CD4-positive, alpha-beta T cell treated with Interleukin-21 for 1 hour (primary cell): Measurements from ENCODE around the gene KHDC4.
"Not testable (repeated sequence)": the region's sequence is repeated elsewhere in the genome, so short reads cannot be mapped to it uniquely, and the experiment has no call there.

ENCODE experiments used
- DNase-seq: peaks from one replicate; pipeline ENCODE4 v3.0.0-alpha.2; 2020

Gene KHDC4

GRCh38 chr1:155940482-155940992 lies 6.3 kb upstream of the KHDC4 start:
- no peak for DNase-seq

- peak; percentile 70 for DNase-seq
These were observed 4.0 kb upstream of the KHDC4 start for GRCh38 chr1:155938220-155938627.

DNA sequence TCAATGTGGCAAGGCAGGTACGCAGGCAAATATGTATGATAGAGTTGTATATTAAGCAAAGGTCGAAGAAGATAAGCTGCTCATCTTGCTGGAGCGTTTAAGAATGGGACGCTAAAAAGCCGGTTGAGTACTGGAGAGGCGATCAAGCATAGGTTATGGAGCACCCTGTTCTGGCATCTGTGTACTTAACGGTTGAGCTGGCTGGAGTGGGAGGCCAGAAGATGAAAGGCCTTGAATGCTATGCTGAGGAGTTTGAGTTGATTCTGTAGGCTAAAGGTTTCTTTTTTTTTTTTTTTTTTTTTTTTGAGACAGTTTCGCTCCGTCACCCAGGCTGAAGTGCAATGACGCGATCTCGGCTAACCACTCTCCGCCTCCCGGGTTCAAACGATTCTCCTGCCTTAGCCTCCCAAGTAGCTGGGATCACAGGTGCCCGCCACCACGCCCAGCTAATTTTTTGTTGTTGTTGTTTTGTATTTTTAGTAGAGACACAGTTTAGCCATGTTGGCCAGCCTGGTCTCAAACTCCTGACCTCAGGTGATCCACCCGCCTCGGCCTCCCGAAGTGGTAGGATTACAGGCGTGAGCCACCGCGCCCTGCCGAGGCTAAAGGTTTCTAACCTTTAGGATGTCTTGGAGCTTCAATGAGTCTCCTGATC lies 850 bp upstream of the KHDC4 start:
- DNase-seq: no peak

DNA sequence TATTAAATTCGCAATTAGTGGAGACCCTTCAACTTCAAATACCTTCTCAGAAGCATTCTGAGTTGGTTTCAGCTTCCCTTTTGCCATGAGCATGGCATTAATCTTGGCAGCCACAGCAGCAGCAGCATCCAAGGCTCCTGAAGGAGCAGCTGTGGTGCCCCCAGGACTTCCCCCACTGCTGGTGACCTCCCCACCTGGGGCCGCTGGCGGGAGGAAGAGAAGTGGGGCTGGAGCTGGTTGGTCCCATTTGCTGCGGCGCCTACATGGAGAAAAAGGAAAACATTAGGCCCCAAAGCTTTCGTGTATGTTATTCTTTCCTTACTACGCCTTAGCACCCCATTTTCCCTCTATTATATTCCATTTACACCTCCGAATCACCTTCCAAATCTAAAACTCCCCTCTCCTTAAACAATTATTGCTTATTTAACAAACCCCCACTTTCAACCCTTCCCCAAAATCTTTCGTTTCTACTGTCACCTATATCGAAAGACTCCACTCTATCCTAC lies 569 bp downstream of the KHDC4 start:
- no peak for DNase-seq

DNA sequence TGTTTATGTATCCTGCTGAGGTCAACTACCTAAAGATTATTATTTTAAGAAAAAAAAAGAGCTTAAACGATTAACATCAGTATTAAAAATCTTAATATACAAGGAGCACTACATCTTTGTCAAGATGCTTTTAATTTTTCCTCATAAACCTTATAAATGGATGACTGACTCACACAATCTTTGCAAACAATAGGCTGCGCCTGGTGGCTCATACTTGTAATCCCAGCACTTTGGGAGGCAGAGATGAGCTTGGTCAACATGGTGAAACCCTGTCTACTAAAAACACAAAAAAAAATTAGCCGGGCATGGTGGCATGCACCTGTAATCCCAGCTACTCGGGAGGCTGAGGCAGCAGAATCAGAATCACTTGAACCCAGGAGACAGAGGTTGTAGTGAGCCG lies 1.7 kb downstream of the KHDC4 start:
- DNase-seq: no peak

DNA sequence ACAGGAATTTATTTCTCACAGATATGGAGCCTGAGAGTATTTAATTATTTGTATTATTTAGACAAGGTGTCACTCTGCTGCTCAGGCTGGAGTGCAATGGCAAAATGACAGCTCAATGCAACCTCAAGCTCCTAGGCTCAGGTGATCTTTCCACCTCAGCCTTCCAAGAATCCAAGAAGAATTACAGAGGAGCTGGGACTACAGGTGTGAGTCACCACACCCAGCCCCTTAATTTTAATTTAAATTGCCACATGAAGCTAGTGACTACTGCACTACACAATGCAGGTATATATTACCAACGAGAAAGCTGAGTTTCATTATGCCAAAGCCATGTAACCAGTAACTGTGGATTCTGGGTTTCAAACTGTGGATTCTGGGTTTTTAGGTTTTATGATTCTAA lies 2.1 kb downstream of the KHDC4 start:
- no peak for DNase-seq

DNA sequence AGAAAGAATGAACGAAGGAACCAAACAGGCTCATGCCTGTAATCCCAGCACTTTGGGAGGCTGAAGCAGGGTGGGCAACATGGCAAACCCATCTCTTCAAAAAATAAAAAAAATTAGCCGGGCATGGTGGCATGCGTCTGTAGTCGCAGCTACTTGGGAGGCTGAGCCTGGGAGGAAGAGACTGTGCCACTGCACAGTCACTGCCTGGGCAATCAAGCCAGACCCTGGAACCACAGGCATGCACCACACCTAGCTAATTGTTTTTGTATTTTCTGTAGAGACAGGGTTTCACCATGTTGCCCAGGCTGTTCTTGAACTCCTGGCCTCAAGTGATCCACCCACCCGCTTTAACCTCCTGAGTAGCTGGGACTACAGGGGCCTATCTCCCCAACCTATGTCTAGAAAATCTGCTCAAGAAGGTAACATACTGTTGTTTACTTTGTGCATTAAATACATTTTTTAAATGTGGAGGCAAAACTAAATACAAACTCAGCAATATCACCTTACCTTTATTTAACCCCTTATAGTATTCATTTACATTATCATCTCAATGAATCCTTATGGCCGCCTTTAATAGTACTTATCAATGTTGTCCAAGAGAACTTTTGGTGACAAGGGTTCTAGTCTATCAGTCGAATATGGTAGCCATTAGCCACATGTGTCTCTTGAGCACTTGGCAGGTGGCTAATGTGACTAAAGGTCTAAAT lies 2.7 kb downstream of the KHDC4 start:
- no peak for DNase-seq

- not testable (repeated sequence) for DNase-seq
These were observed 3.5 kb downstream of the KHDC4 start for GRCh38 chr1:155930725-155931124.

DNA sequence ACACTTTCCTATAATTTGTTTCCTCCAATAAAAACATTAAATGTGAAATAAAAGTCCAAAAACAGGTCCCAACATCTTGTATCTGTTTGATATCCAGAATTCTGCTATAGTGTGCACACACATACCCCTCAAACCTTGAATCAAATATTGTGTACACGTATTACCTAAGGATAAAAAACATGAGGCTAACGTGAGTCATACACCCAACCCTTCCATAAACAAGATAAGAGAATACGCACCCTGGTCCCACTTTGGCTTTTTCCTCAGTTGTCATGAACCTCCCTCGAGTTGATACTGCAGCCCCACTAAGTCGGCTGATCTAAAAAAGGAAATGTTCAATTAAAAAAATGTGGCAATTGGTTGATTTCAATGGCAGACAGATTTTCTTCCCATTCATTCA lies 5.2 kb downstream of the KHDC4 start:
- DNase-seq: no peak

DNA sequence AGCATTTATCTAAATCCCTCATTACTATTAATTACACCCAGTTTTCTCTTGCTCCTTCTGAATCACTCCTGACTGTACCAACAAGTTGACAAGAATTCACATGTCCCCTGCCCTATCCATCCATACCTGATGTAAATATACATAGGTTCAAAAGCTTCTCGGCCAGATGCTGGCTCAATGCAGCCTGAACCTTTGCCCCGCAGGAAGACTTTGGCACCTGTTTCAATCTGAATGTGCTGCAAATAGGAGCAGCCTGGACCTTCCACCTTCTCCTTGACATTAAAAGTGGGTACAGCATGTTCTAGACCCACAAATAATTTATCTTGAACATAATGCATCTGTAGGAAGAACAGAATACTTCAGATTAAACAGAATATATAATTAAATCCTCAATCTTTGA lies 8.7 kb downstream of the KHDC4 start:
- DNase-seq: no peak

DNA sequence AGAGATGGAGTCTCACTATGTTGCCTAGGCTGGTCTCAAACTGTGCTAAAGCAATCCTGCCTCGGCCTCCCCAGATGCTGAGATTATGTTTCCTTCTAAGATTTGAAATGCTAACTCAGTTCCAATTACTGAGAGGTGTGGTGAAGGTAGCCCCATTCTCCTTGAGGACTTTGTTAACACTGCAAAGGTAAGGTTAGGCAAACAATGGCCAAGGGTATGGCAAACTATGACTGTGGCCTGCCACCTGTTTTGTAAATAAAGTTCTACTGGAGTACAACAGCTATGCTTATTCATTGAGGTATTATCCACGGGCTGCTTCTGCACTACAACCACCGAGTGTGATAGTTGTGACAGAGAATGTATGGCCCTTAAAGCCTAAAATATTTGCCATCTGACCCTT lies 13.5 kb downstream of the KHDC4 start:
- no peak for DNase-seq

DNA sequence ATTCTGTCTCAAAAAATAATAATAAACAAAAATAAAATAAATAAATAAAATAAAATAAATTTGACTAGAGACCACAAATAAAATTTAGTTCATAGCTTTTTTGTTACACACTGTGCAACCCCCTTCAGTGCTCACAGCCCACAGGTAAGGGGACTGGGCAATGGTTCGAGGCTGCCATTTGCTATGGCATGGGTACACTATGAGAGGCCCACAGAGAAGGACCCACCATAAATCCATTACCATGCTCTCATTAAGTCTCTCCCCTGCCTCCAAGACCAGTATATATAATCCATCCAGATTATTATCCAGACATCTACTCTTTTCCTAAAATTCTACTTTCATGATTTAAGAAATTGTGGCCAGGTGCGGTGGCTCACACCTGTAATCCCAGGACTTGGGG lies 14.4 kb downstream of the KHDC4 start:
- DNase-seq: no peak

GRCh38 chr1:155918660-155919059 lies 15.6 kb downstream of the KHDC4 start:
- DNase-seq: no peak

GRCh38 chr1:155913969-155914757 lies 20.1 kb downstream of the KHDC4 start:
- DNase-seq: no peak

DNA sequence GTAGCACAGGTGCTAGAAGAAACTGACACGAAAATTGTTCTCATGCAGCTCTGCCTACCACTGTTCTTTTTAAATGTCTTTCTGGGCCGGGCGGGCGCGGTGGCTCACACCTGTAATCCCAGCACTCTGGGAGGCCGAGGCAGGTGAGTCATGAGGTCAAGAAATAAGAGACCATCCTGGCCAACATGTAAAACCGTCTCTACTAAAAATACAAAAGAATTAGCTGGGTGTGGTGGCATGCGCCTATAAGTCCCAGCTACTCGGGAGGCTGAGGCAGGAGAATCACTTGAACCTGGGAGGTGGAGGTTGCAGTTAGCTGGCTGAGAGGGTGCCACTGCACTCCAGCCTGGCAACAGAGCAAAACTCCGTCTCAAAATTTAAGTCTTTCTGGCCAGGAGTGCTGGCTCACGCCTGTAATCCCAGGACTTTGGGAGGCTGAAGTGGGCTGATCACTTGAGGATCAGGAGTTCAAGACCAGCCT lies 22.1 kb downstream of the KHDC4 start:
- no peak for DNase-seq

DNA sequence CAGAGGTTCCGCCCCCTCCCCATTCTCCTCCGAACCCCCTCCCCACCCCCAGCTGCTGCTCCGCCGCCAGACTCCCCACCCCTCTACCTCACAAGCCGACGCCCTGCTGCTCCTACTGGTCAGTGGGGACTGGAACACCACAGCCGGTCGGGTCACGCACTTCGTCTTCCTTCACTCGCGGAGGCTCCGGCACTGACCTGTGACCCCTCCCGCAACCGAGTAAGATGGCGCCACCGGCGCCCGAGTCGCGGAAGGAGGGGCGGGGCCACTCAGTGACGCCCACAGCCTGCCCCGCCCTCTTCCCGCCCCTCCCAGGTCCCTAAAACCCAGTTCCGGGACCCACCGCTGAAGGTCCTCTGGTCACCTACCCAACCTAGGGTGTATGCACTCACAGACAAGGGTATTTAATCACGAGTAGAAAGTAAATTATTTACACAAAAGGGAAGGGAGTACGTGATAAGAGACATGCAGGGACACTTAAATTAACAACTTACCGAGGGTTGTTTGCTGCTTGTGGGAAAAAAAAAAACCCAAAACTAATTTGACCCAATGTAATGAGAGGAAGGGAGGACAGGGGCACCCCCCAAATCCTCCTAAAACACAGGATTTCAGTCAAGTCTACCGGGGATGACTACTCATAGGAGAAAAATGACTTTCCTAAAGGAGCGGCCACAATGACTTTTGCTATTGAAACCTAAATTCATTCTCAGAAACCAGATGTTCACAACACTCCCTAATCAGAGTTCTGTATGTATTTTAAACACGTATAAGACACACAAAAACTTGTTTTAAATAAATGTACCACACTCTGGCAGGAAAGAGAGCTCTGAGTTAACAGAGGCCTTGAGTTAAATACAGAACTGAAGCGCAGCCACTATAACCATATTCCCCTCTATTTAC lies 22.8 kb downstream of the KHDC4 start, which contains the start of gene RIT1:
RIT1 (minus strand) TSS at position 194 of the 900 bp plus-strand sequence. CDS start 588 bp downstream, outside the sequence.
- peak; percentile 89 for DNase-seq

DNA sequence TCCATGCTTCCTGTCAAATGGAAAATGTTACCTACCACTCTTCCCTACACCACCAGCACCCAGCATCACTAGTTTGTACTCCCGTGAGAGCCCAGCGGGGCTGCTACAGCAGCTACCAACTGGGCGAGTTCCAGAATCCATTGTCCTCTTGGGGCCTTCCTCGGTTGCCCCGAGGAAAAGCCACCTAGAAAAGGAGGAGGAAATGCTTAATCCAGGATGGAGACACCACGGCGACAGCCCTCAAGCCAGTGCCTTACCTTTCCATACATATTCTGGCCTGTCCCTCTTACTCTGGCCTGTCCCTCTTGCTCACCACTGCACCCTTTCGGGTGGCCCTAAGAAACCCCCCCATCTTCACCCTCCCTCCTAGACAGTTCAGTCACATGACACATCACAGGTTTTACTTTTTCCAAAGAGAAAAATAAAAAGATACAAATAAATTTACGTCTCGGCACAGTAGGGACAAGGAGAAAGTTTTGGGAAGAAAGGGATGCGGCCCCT lies 23.5 kb downstream of the KHDC4 start:
- DNase-seq: peak; percentile 31

DNA sequence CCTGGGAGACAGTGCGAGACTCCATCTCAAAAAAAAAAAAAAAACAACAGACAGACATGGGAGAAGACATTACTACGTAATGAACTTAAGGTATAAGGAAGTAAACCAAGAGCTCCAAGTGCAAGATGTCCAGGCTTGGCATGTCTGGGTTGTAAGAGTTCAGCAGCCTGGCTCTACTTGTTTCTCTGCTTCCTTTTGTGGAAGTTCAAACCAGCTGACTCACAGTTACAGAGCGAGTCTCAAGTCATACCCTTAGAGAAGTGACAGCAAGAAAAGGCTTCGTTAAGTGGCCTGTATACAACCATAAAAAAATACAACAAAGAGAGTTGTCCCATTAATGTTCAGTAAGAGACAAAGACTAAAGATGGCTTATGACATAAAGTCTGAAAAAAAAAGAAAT lies 24.3 kb downstream of the KHDC4 start:
- peak; percentile 20 for DNase-seq

DNA sequence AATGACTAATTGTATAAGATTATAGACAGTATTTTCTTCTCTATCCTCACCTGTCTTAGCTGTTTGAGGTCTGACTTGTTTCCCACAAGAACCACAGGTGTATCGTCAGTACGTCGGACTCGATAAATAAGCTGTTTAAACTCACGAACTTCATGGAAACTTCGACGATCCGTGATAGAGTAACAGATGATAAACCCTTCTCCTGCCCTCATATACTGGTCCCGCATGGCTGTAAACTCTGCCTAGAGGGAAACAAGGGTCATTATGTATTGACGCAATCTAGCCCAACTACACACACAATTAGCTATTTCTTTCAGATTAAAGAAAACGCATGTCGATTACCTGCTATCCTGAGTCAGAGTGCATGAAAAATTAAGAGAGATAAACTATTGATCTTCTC lies 30.0 kb downstream of the KHDC4 start:
- DNase-seq: no peak

- DNase-seq: no peak
These were observed 34.1 kb downstream of the KHDC4 start for GRCh38 chr1:155900161-155900560.

DNA sequence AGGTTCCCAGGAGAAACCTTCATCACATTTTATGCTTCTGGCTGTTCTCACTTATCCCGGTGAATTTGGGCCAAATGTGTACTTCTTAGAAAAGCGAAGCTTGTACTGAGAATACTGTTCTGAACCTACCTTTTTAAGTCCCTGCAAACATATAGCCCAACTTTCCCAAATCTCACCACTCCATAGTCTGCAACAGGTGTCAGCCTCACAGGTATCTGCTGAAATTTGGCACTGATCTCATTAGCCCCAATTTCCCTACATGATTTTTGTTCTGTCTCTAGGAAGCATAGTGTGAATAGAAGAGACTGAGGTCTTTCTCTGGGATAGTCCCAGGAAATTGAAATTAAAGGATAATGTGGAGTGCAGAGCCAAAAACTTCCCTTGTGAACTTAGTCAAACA lies 34.5 kb downstream of the KHDC4 start:
- no peak for DNase-seq

DNA sequence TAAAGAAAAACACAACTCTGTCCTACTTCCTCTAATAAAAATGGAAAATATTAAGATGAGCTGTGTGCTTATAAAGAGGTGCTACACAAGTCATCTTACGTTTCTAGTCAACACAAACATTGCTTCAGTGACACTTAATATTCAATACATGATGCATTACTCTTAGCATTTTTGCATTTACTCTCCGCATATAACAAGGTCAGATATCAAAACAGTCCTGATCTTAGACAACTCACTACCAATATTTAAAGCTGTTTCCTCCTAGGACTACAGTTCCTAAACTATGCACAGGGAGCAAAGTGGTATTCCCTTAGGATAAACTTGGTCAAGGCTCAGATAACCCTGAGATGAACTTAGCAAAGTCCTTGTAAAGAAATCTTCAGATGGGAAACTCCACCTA lies 35.3 kb downstream of the KHDC4 start:
- no peak for DNase-seq
